HepG2 (cell line): ENCODE measurements around the gene ZNF683. TPM values are rescaled to one million over a fixed set of nuclear protein-coding genes. Genes with fewer than 3 reads are reported as not detected.

Source experiments
- ATAC-seq: fragments of 200-7000 bp; cut with Tn5 transposase; 3 replicates; pipeline ENCODE4 v1.9.1; 2020; ENCODE audit warnings: mild to moderate bottlenecking, moderate library complexity
- BruUV-seq: library from RNA; stranded (reverse); fragments of 400-500 nt; replicated peaks from 2 replicates; lab custom pipeline; 2021; lab: Mats Ljungman, UMichigan
- CTCF ChIA-PET: fragments of 300-600 bp; formaldehyde crosslinking; extraction: SDS; loops from one replicate; lab custom pipeline; 2021; ENCODE audit warnings: low total read pairs, inconsistent platforms, low intra/inter-chr PET ratio; lab: Yijun Ruan, JAX
- POLR2A ChIA-PET: fragments of 350-600 bp; sonication (Branson Sonifier 250); formaldehyde crosslinking; loops from one replicate; lab custom pipeline; 2020; ENCODE audit warnings: antibody characterized with exemption, inconsistent platforms; lab: Yijun Ruan, JAX
- DNase-seq: peaks from one replicate; pipeline ENCODE4 v3.0.0-alpha.2; 2015; ENCODE audit warnings: low spot score
- FAIRE-seq: peaks from 3 replicates; lab custom pipeline; 2011; peaks lifted over from hg19 to GRCh38; lab: Jason Lieb, UNC
- H2AFZ ChIP-seq: one replicate; pipeline ENCODE4 v1.6.1; 2011; ENCODE audit warnings: low read length, inconsistent platforms
- H3K27ac ChIP-seq: fragments of 300-600 bp; 3 replicates; pipeline ENCODE4 v1.8.0; 2011; ENCODE audit warnings: mixed run types, mild to moderate bottlenecking, mixed read lengths, low read length, inconsistent platforms; ENCODE audit not compliant: insufficient read depth; ENCODE audit errors: extremely low read length
- H3K27me3 ChIP-seq, 2 experiments: fragments of 200-600 bp in 1 of 2; 2 replicates in 1 of 2; 3 replicates in 1 of 2; pipeline versions ENCODE4 v1.6.0 to v1.8.0; 2011; ENCODE audit warnings: low read length in 2 of 2, mild to moderate bottlenecking in 2 of 2, moderate library complexity in 2 of 2, inconsistent platforms in 1 of 2; ENCODE audit not compliant: insufficient read depth in 2 of 2, control insufficient read depth in 1 of 2
- H3K36me3 ChIP-seq, 2 experiments: fragments of 200-600 bp in 1 of 2; replicated peaks in 1 of 2; 2 replicates in 1 of 2; 3 replicates in 1 of 2; pipeline versions ENCODE4 v1.5.1 to v1.8.0; 2011; ENCODE audit warnings: low read length in 2 of 2, inconsistent platforms in 1 of 2; ENCODE audit not compliant: insufficient read depth in 2 of 2, control insufficient read depth in 1 of 2
- H3K4me1 ChIP-seq: 2 replicates; pipeline ENCODE4 v1.5.1; 2012; ENCODE audit warnings: low read length, inconsistent platforms; ENCODE audit not compliant: insufficient read depth
- H3K4me2 ChIP-seq: 2 replicates; pipeline ENCODE4 v1.6.0; 2011; ENCODE audit warnings: low read depth, low read length, inconsistent platforms
- H3K4me3 ChIP-seq, 3 experiments: fragments of 200-600 bp in 1 of 3; sonication (generic), shearing (Covaris generic) in 1 of 3; replicated peaks in 1 of 3; 2 replicates each; pipeline ENCODE4 v1.5.1; 2011 to 2016; ENCODE audit warnings: low read length in 3 of 3, inconsistent platforms in 2 of 3, low read depth in 2 of 3, mild to moderate bottlenecking in 2 of 3, control low read depth in 1 of 3, mixed read lengths in 1 of 3; ENCODE audit not compliant: insufficient read depth in 1 of 3
- H3K79me2 ChIP-seq: one replicate; pipeline ENCODE4 v1.6.1; 2011; ENCODE audit warnings: low read length, inconsistent platforms; ENCODE audit not compliant: insufficient read depth
- H3K9ac ChIP-seq: 2 replicates; pipeline ENCODE4 v1.6.0; 2011; ENCODE audit warnings: mild to moderate bottlenecking, low read depth, low read length, inconsistent platforms; ENCODE audit not compliant: insufficient read depth
- H3K9me3 ChIP-seq: 2 replicates; pipeline ENCODE4 v1.5.1; 2012; ENCODE audit warnings: mild to moderate bottlenecking, low read length
- H4K20me1 ChIP-seq: 2 replicates; pipeline ENCODE4 v1.6.0; 2011; ENCODE audit warnings: inconsistent platforms, mild to moderate bottlenecking, low read length, moderate library complexity; ENCODE audit not compliant: insufficient read depth
- NR2C2 ChIP-seq: sonication (generic); formaldehyde crosslinking; IDR thresholded peaks from 2 replicates; pipeline ENCODE4 v1.4.0; 2020; ENCODE audit warnings: missing genetic modification reagents, mild to moderate bottlenecking, moderate library complexity, borderline replicate concordance
- NR2F2 ChIP-seq: IDR thresholded peaks from 2 replicates; pipeline ENCODE4 v1.6.1; 2012; ENCODE audit warnings: low read depth, inconsistent platforms, borderline replicate concordance
- NR2F6 ChIP-seq, 2 experiments: IDR thresholded peaks; 2 replicates each; pipeline ENCODE4 v1.6.1; 2016; ENCODE audit warnings: antibody characterized with exemption in 1 of 2, mild to moderate bottlenecking in 1 of 2
- TOE1 ChIP-seq: sonication (generic); formaldehyde crosslinking; IDR thresholded peaks from 2 replicates; pipeline ENCODE4 v1.4.0; 2020; ENCODE audit warnings: mild to moderate bottlenecking, missing genetic modification reagents
- WGBS: methylation state at CpG from one replicate; pipeline ENCODE4 v1.1.6; 2017; ENCODE audit warnings: low lambda C conversion rate; 5-methylcytosine and 5-hydroxymethylcytosine counted together
- in situ Hi-C: cut with HindIII; loops from 2 replicates; pipeline ENCODE4 v1.10.0; 2017; ENCODE audit warnings: low pct_unique_long_range_greater_than_20kb; ENCODE audit not compliant: extremely low pct_ligation_motif_present
- intact Hi-C: fragments of 100-400 bp; cut with micrococcal nuclease; formaldehyde crosslinking; loops from one replicate; pipeline ENCODE4 v1.10.0; 2022; ENCODE audit not compliant: unreplicated experiment
- polyA plus RNA-seq, 8 experiments: library from polyadenylated mRNA; depleted of rRNA in 3 of 8; stranded (reverse) in 7 of 8; unstranded in 1 of 8; fragments of >200 nt; fragmentation: Illumina TruSeq in 4 of 8; extraction: Trizol in 4 of 8; gene quantifications; 2 replicates each; pipeline versions ENCODE4 v1.2.1 to v1.2.3, GENCODE V29; 2011 to 2016; ENCODE audit warnings: low read depth in 4 of 8, missing spikeins in 1 of 8, mixed read lengths in 1 of 8; ENCODE audit not compliant: insufficient read depth in 1 of 8
- total RNA-seq, 5 experiments: library from RNA; depleted of rRNA; stranded (reverse); fragments of >200 nt; fragmentation: Illumina TruSeq; extraction: Trizol; gene quantifications; 2 replicates each; pipeline ENCODE4 v1.2.3, GENCODE V29; 2016; ENCODE audit warnings: low read depth in 1 of 5
- TF ChIP-seq, protein P1 (sequence below): sonication (generic); formaldehyde crosslinking; IDR thresholded peaks from 2 replicates; pipeline ENCODE4 v1.4.0; 2020; ENCODE audit warnings: missing genetic modification reagents
- TF ChIP-seq, protein P2 (sequence below): sonication (generic); formaldehyde crosslinking; IDR thresholded peaks from 2 replicates; pipeline ENCODE4 v1.4.0; 2020; ENCODE audit warnings: missing genetic modification reagents, borderline replicate concordance

ZNF683 gene
- total and polyA plus RNA-seq, 2 of the 13 experiments (the other 11 are each of a cell fraction or from before 2014, with no cell fraction given) = not detected

DNA sequence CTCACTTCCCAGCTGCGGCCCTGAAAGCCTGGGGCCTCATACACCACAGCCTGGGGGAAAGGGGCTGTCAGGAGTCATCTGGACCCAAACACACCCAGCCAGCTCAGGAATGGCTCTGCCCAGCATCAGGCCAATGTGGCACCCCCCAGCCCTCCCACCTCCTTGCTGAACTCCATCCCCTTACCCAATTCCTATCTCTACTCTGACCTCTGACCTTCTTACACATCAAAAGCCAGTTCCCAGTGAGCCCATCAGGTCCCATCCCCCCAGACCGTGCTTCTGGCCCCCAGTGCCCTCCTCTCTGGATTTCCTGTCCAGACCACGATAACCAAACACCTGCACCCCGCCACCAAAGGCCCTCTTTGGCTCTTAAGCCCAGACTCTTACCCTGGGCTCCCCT, 34.9 kb downstream of the ZNF683 start:
- CTCF ChIA-PET = no interaction called here
- Histone ChIP-seq H2AFZ (no peak overlapping the region), H3K27ac (no peak overlapping the region)

More for the DNA sequence above, 34.9 kb downstream of the ZNF683 start:
- Histone ChIP-seq H3K79me2 (no peaks in the 10 kb centered on the region), H3K9ac (no peak overlapping the region), H3K9me3 (no peaks in the 10 kb centered on the region), H3K4me1 (peaks cover 23% of the 10 kb centered on the region), H3K4me3 (no peak overlapping the region), H3K27me3 (no peaks in the 10 kb centered on the region), H3K4me2 (no peak overlapping the region), H4K20me1 (no peaks in the 10 kb centered on the region), H3K36me3 (no peaks in the 10 kb centered on the region)
- in situ Hi-C loops (no loop called here), intact Hi-C loops (no loop called here)
- no peak for FAIRE-seq
- ATAC-seq = peak; percentile 53
- TF ChIP-seq NR2F2 (0 out of 2 replicates have a peak, but pooled peaks have one; percentile 22), NR2C2 (CRISPR knock-in tag) (peak; percentile 46), NR2F6 (IDR thresholded peaks at IDR 0.05) (peak; percentile 50; the same call in 1 of the 2 replicates), NR2F6 (CRISPR knock-in tag; IDR thresholded peaks at IDR 0.05) (peak; percentile 30; the same call in 1 of the 2 replicates), TOE1 (CRISPR knock-in tag) (no peak)
- TF ChIP-seq, protein P1, sequence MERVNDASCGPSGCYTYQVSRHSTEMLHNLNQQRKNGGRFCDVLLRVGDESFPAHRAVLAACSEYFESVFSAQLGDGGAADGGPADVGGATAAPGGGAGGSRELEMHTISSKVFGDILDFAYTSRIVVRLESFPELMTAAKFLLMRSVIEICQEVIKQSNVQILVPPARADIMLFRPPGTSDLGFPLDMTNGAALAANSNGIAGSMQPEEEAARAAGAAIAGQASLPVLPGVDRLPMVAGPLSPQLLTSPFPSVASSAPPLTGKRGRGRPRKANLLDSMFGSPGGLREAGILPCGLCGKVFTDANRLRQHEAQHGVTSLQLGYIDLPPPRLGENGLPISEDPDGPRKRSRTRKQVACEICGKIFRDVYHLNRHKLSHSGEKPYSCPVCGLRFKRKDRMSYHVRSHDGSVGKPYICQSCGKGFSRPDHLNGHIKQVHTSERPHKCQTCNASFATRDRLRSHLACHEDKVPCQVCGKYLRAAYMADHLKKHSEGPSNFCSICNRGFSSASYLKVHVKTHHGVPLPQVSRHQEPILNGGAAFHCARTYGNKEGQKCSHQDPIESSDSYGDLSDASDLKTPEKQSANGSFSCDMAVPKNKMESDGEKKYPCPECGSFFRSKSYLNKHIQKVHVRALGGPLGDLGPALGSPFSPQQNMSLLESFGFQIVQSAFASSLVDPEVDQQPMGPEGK (CRISPR knock-in tag) = 0 out of 2 replicates have a peak, but pooled peaks have one; percentile 24
- TF ChIP-seq, protein P2, sequence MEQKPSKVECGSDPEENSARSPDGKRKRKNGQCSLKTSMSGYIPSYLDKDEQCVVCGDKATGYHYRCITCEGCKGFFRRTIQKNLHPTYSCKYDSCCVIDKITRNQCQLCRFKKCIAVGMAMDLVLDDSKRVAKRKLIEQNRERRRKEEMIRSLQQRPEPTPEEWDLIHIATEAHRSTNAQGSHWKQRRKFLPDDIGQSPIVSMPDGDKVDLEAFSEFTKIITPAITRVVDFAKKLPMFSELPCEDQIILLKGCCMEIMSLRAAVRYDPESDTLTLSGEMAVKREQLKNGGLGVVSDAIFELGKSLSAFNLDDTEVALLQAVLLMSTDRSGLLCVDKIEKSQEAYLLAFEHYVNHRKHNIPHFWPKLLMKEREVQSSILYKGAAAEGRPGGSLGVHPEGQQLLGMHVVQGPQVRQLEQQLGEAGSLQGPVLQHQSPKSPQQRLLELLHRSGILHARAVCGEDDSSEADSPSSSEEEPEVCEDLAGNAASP (CRISPR knock-in tag) = no peak
- DNase-seq = no peak
- no TSS peak for BruUV-seq
- POLR2A ChIA-PET = interaction anchor here (3.4 kb wide), 1 partner anchor 13 kb away, joined by 20 read pairs; no protein-coding TSS in a partner anchor
- WGBS = 60% methylated on average over 4 of the region's 4 CpGs
